Measurements from ENCODE around the gene MBLAC1. TPM values are rescaled to one million over a fixed set of nuclear protein-coding genes. Genes with fewer than 3 reads are reported as not detected.

MBLAC1 gene
- total and polyA plus RNA-seq, 9 of the 15 experiments (the other 6 are each of a cell fraction or from before 2014, with no cell fraction given), result 0.03 to 3.1 (median 0.52) TPM

GRCh38 chr7:100100420-100101015 is 26.2 kb upstream of the MBLAC1 start (continued):
- TF ChIP-seq THAP12 (CRISPR knock-in tag; IDR thresholded peaks at IDR 0.05) (peak; percentile 89), HNRNPLL (IDR thresholded peaks at IDR 0.05; ENCODE audit: low read depth, low read length, poor library complexity, severe bottlenecking) (no peak), ILK (tag; IDR thresholded peaks at IDR 0.05; ENCODE audit: borderline replicate concordance, low read depth) (no peak), SP1 (CRISPR knock-in tag; IDR thresholded peaks at IDR 0.05) (no peak), SNRNP70 (optimal IDR thresholded peaks at IDR 0.05; ENCODE audit: low read depth, low read length) (no peak), HMGXB4 (CRISPR knock-in tag; IDR thresholded peaks at IDR 0.05) (peak; percentile 44; the same call in 1 of the 2 replicates), KLF6 (CRISPR knock-in tag; IDR thresholded peaks at IDR 0.05; ENCODE audit: borderline replicate concordance) (peak; percentile 83; the same call in 1 of the 2 replicates), ZNF584 (CRISPR knock-in tag; IDR thresholded peaks at IDR 0.05; ENCODE audit: low read depth) (no peak), HMG20B (CRISPR knock-in tag; IDR thresholded peaks at IDR 0.05) (no peak), ZNF143 (CRISPR knock-in tag; IDR thresholded peaks at IDR 0.05) (no peak), SAP30 (IDR thresholded peaks at IDR 0.05; ENCODE audit: borderline replicate concordance, insufficient read depth, low read depth, low read length, poor library complexity, severe bottlenecking) (peak; percentile 98), CHD4 (IDR thresholded peaks at IDR 0.05; ENCODE audit: insufficient read depth, insufficient replicate concordance, low read depth, low read length, poor library complexity, severe bottlenecking) (no peak), ZNF764 (CRISPR knock-in tag; IDR thresholded peaks at IDR 0.05; ENCODE audit: low read depth) (no peak), ZSCAN32 (CRISPR knock-in tag; IDR thresholded peaks at IDR 0.05) (no peak)
- TF ChIP-seq, protein P1, sequence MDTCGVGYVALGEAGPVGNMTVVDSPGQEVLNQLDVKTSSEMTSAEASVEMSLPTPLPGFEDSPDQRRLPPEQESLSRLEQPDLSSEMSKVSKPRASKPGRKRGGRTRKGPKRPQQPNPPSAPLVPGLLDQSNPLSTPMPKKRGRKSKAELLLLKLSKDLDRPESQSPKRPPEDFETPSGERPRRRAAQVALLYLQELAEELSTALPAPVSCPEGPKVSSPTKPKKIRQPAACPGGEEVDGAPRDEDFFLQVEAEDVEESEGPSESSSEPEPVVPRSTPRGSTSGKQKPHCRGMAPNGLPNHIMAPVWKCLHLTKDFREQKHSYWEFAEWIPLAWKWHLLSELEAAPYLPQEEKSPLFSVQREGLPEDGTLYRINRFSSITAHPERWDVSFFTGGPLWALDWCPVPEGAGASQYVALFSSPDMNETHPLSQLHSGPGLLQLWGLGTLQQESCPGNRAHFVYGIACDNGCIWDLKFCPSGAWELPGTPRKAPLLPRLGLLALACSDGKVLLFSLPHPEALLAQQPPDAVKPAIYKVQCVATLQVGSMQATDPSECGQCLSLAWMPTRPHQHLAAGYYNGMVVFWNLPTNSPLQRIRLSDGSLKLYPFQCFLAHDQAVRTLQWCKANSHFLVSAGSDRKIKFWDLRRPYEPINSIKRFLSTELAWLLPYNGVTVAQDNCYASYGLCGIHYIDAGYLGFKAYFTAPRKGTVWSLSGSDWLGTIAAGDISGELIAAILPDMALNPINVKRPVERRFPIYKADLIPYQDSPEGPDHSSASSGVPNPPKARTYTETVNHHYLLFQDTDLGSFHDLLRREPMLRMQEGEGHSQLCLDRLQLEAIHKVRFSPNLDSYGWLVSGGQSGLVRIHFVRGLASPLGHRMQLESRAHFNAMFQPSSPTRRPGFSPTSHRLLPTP (IDR thresholded peaks at IDR 0.05; ENCODE audit: borderline replicate concordance, extremely low read depth, insufficient read length), result no peak
- TF ChIP-seq, protein P2, sequence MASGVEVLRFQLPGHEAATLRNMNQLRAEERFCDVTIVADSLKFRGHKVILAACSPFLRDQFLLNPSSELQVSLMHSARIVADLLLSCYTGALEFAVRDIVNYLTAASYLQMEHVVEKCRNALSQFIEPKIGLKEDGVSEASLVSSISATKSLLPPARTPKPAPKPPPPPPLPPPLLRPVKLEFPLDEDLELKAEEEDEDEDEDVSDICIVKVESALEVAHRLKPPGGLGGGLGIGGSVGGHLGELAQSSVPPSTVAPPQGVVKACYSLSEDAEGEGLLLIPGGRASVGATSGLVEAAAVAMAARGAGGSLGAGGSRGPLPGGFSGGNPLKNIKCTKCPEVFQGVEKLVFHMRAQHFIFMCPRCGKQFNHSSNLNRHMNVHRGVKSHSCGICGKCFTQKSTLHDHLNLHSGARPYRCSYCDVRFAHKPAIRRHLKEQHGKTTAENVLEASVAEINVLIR (CRISPR knock-in tag; IDR thresholded peaks at IDR 0.05), result peak; percentile 79
